ENCODE results near the gene ZNF570. TPM values are rescaled to one million over a fixed set of nuclear protein-coding genes. Genes with fewer than 3 reads are reported as not detected.

The ZNF570 gene
- total RNA-seq (3.9 and 5.0 TPM in 2 replicates), polyA plus RNA-seq (0.84 and 1.0 TPM in 2 replicates), polyA minus RNA-seq (6.1 and 7.6 TPM in 2 replicates), Bru-seq, nascent RNA (percentile 51 among the genes with signal in this experiment), BruChase-seq, experiment 1, labeled RNA remaining after a 6-hour chase (percentile 62 among the genes with signal in this experiment), BruChase-seq, experiment 2, labeled RNA remaining after a 2-hour chase (percentile 58 among the genes with signal in this experiment)
- polyA plus RNA-seq (2011; cell fraction: cytosol; rRNA removed): 1.6 and 1.8 TPM in 2 replicates
- 2.4 and 2.5 TPM in 2 replicates for polyA plus RNA-seq (2011; cell fraction: nucleus; rRNA removed)
- 2.7 and 3.1 TPM in 2 replicates for polyA plus RNA-seq (2012)
- not detected for polyA minus RNA-seq (2011; cell fraction: cytosol; rRNA and poly(A)+ RNA removed)
- 3.5 and 4.3 TPM in 2 replicates for polyA minus RNA-seq (2011; cell fraction: nucleus; rRNA and poly(A)+ RNA removed)
- long read RNA-seq, partial matches to known transcripts: 0 of 4 reads
- long read RNA-seq, other reads (novel, unspliced or antisense): 4 of 4 reads

DNA sequence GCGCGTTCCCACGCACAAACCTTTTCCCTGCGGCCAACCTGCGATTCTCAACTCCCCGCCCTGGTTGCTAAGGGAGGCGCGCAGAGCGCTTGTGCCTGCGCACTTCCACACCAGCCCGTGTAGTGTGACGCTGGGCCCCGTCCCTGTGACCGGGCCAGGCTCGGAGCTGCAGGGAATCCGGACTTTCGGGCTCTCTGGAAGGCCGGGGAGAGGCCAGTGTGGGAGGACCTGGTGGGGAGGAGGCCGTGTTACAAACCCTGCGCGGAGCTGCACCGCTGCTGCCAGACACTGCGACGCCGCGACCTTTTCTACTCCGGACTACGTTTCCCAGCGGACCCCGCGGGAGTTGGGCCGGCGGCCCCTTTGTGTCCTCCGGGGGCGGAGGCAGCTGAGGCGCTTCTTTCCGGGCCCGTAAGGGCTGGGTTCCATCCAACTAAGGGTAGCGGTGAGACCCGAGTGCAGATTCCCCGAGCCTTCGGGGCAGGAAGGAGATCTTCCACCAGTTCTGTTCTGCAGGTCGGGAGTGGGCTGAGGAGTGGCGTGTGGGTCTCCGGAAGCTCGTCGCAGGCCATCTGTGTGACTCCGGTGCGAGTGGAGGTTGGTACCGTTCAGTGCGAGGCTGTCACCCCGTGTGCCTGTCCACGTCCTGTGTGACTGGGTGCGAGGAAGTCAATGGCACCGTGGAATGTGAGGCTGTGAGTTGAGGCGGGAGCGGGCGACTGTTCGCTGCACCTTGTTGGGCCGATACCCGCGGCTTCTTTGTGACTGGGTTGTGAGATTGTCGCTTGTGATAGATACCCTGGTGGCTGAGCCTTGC, at the start of gene ZNF570:
TSS of gene ZNF570 (plus strand) at position 396 of the 817 bp plus-strand sequence. CDS start 999 bp downstream, outside the sequence.
- Histone ChIP-seq H3K27ac (ENCODE audit: insufficient read depth, low read depth, low read length) (peak within 1 kb of the TSS; percentile 34), H2AFZ (ENCODE audit: low read depth, low read length) (peak within 1 kb of the TSS; percentile 99), H3K9me1 (replicated peaks; ENCODE audit: control insufficient read depth, extremely low read depth, insufficient read depth, low read length) (no peaks in the 10 kb centered on the region), H3K9me3 (replicated peaks; ENCODE audit: control insufficient read depth, insufficient read depth, low read length) (no peaks in the 10 kb centered on the region), H4K20me1 (replicated peaks; ENCODE audit: control insufficient read depth, extremely low read depth, insufficient read depth, low read length) (no peaks in the 10 kb centered on the region), H3K9ac (replicated peaks; ENCODE audit: extremely low read depth, insufficient read depth, low read length) (peak within 1 kb of the TSS; percentile 57), H3K36me3 (ENCODE audit: control insufficient read depth in 2 of 2, extremely low read depth in 1 of 2, insufficient read depth in 2 of 2, low read length in 2 of 2) (no peaks in the 10 kb centered on the region), H3K4me2 (ENCODE audit: insufficient read depth, low read length) (peak within 1 kb of the TSS; percentile 55), H3K4me1 (ENCODE audit: control insufficient read depth, extremely low read depth, insufficient read depth, low read length) (peaks cover 5% of the 10 kb centered on the region), H3K79me2 (ENCODE audit: control insufficient read depth, insufficient read depth, low read length) (peaks cover 2% of the 10 kb centered on the region), H3K4me3 (replicated peaks in 1 of 3; ENCODE audit: insufficient read depth in 1 of 3, low read depth in 1 of 3, low read length in 3 of 3) (peak within 1 kb of the TSS; percentile 67 to 95 (median 80)), H3K27me3 (ENCODE audit: control insufficient read depth in 2 of 2, insufficient read depth in 2 of 2, low read length in 2 of 2) (no peaks in the 10 kb centered on the region)
- dilution Hi-C loops (cut with MboI; ENCODE audit: extremely low pct_ligation_motif_present, low sequenced_read_pairs): no loop called here
- DNase-seq (ENCODE audit: low read depth, low spot score) (peak; percentile 82), FAIRE-seq (peak; percentile 93)
- ChIA-PET POLR2A (interaction anchor here (1.5 kb wide), 1 partner anchor 98 kb away, joined by 4 read pairs; the partner anchor contains the start of gene ZNF527), CTCF (interaction anchor here (1.2 kb wide), 1 partner anchor 82 kb away, joined by 5 read pairs; no protein-coding TSS in a partner anchor)
- no peak for TF ChIP-seq MYC (IDR thresholded peaks at IDR 0.05; ENCODE audit: low read depth, low read length)
- TF ChIP-seq JUN (IDR thresholded peaks at IDR 0.05; ENCODE audit: borderline replicate concordance, insufficient read depth, insufficient read length, low read depth): no peak
- no peak for TF ChIP-seq CTCF (IDR thresholded peaks at IDR 0.05; ENCODE audit: extremely low read depth in 1 of 2, insufficient read depth in 1 of 2, low read depth in 1 of 2, low read length in 2 of 2)
- TF ChIP-seq POLR2A (IDR thresholded peaks at IDR 0.05; ENCODE audit: low read depth, low read length): peak; percentile 62
- TF ChIP-seq EZH2 (IDR thresholded peaks at IDR 0.05; ENCODE audit: borderline replicate concordance, low read depth, low read length, severe bottlenecking): no peak
- TF ChIP-seq GATA2 (IDR thresholded peaks at IDR 0.05; ENCODE audit: insufficient read depth, insufficient read length, low read depth, low read length): no peak
- TF ChIP-seq, protein P1, sequence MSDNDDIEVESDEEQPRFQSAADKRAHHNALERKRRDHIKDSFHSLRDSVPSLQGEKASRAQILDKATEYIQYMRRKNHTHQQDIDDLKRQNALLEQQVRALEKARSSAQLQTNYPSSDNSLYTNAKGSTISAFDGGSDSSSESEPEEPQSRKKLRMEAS (IDR thresholded peaks at IDR 0.05; ENCODE audit: insufficient read depth, insufficient read length): no peak
- peak; percentile 57 for TF ChIP-seq POLR2AphosphoS5 (IDR thresholded peaks at IDR 0.05; ENCODE audit: insufficient read depth, low read depth, low read length)
- TF ChIP-seq FOS (IDR thresholded peaks at IDR 0.05; ENCODE audit: borderline replicate concordance, insufficient read depth, low read length): no peak
- BruUV-seq (replicated peaks): TSS peak; percentile 32
- intact Hi-C loops (cut with micrococcal nuclease): loop anchor here (1.0 to 5.0 kb wide), 4 partner anchors 82 to 697 kb away; partner anchors contain the start of genes ZNF383 and ZNF850
